Body of pancreas (tissue), 4 donors: ENCODE results near the gene KRT6A.

ENCODE experiments used
- CTCF ChIP-seq, 7 experiments: fragments of 450-650 bp in 4 of 7; fragments of 200-600 bp in 3 of 7; sonication (generic) in 3 of 7; IDR thresholded peaks; one replicate each; pipeline ENCODE4 v1.5.1; 2016 to 2019; ENCODE audit warnings: antibody characterized with exemption in 7 of 7
- POLR2A ChIP-seq, 3 donors: fragments of 450-650 bp; IDR thresholded peaks; one replicate each; pipeline ENCODE4 v1.6.1; 2016; ENCODE audit warnings: antibody characterized with exemption in 3 of 3, mild to moderate bottlenecking in 2 of 3

GRCh38 chr12:52522346-52523011 is 29.4 kb upstream of the KRT6A start:
- TF ChIP-seq POLR2A (IDR thresholded peaks at IDR 0.05): peak in 2 of 3 donors; percentile 15 to 17
- no peak for TF ChIP-seq CTCF (IDR thresholded peaks at IDR 0.05)
